ENCODE data around the gene QSOX2. TPM values are rescaled to one million over a fixed set of nuclear protein-coding genes. Genes with fewer than 3 reads are reported as not detected.

Gene QSOX2
- polyA plus RNA-seq, 3 donors: 4.5 to 7.3 (median 6.8) TPM

- WGBS, 3 donors: 66 to 73% (median 68%) methylated on average over 19 to 22 of the region's 22 CpGs
- no peak overlapping the region for H3K27ac ChIP-seq (ENCODE audit: low read depth, low read length)
Measured at GRCh38 chr9:136284311-136284710, 38.7 kb upstream of the QSOX2 start.

- no peak overlapping the region for H3K27ac ChIP-seq (ENCODE audit: low read depth, low read length)
- 15 to 22% (median 17%) methylated on average over 31 of the region's 32 CpGs for WGBS, 3 donors
Measured at GRCh38 chr9:136283291-136284235, 38.0 kb upstream of the QSOX2 start.

- H3K27ac ChIP-seq (ENCODE audit: low read depth, low read length): no peak overlapping the region
- 43 to 55% (median 52%) methylated on average over 14 of the region's 14 CpGs for WGBS, 3 donors
Measured at GRCh38 chr9:136282272-136282861, 36.8 kb upstream of the QSOX2 start.

GRCh38 chr9:136281421-136282271 lies 36.0 kb upstream of the QSOX2 start:
- WGBS, 3 donors: 86 to 94% (median 86%) methylated on average over 37 to 39 of the region's 39 CpGs
- no peak overlapping the region for H3K27ac ChIP-seq (ENCODE audit: low read depth, low read length)

- 86 to 90% (median 87%) methylated on average over 16 of the region's 16 CpGs for WGBS, 3 donors
- no peak overlapping the region for H3K27ac ChIP-seq (ENCODE audit: low read depth, low read length)
Measured at GRCh38 chr9:136280535-136281315, 35.1 kb upstream of the QSOX2 start.

- 86 to 92% (median 88%) methylated on average over 6 of the region's 6 CpGs for WGBS, 3 donors
Measured at GRCh38 chr9:136279471-136279870, 33.9 kb upstream of the QSOX2 start.

GRCh38 chr9:136278894-136279293 lies 33.3 kb upstream of the QSOX2 start:
- H3K27ac ChIP-seq (ENCODE audit: low read depth, low read length): no peak overlapping the region
- WGBS, 3 donors: 91 to 100% (median 92%) methylated on average over 1 of the region's 1 CpG

More at GRCh38 chr9:136279471-136279870, 33.9 kb upstream of the QSOX2 start:
- H3K27ac ChIP-seq (ENCODE audit: low read depth, low read length): no peak overlapping the region

GRCh38 chr9:136278221-136278620 lies 32.6 kb upstream of the QSOX2 start:
- 85 to 90% (median 90%) methylated on average over 9 of the region's 9 CpGs for WGBS, 3 donors

GRCh38 chr9:136277746-136278145 lies 32.1 kb upstream of the QSOX2 start:
- WGBS, 3 donors: 87 to 90% (median 88%) methylated on average over 14 of the region's 14 CpGs
- H3K27ac ChIP-seq (ENCODE audit: low read depth, low read length): no peak overlapping the region

More at GRCh38 chr9:136278221-136278620, 32.6 kb upstream of the QSOX2 start:
- no peak overlapping the region for H3K27ac ChIP-seq (ENCODE audit: low read depth, low read length)

- 78 to 84% (median 78%) methylated on average over 11 of the region's 11 CpGs for WGBS, 3 donors
- H3K27ac ChIP-seq (ENCODE audit: low read depth, low read length): no peak overlapping the region
Measured at GRCh38 chr9:136276716-136277115, 31.1 kb upstream of the QSOX2 start.

GRCh38 chr9:136275655-136276429 lies 30.2 kb upstream of the QSOX2 start:
- WGBS, 3 donors: 62 to 67% (median 64%) methylated on average over 21 of the region's 21 CpGs
- no peak overlapping the region for H3K27ac ChIP-seq (ENCODE audit: low read depth, low read length)

- H3K27ac ChIP-seq (ENCODE audit: low read depth, low read length): no peak overlapping the region
- WGBS, 3 donors: 68 to 76% (median 68%) methylated on average over 26 to 28 of the region's 28 CpGs
Measured at GRCh38 chr9:136274786-136275654, 29.4 kb upstream of the QSOX2 start.

- 84 to 87% (median 84%) methylated on average over 26 to 28 of the region's 28 CpGs for WGBS, 3 donors
- H3K27ac ChIP-seq (ENCODE audit: low read depth, low read length): no peak overlapping the region
Measured at GRCh38 chr9:136273921-136274785, 28.5 kb upstream of the QSOX2 start.

- no peak overlapping the region for H3K27ac ChIP-seq (ENCODE audit: low read depth, low read length)
- 85 to 89% (median 86%) methylated on average over 14 of the region's 14 CpGs for WGBS, 3 donors
Measured at GRCh38 chr9:136273244-136273865, 27.7 kb upstream of the QSOX2 start.

- no peak overlapping the region for H3K27ac ChIP-seq (ENCODE audit: low read depth, low read length)
- 78 to 80% (median 78%) methylated on average over 13 of the region's 13 CpGs for WGBS, 3 donors
Measured at GRCh38 chr9:136270173-136270705, 24.6 kb upstream of the QSOX2 start.

Data from adipose tissue (tissue), 3 donors.